ENCODE measurements around the gene NTSR2. TPM values are rescaled to one million over a fixed set of nuclear protein-coding genes. Genes with fewer than 3 reads are reported as not detected.

NTSR2 gene
- total RNA-seq, 6 experiments from 2014 or later, result not detected

DNA sequence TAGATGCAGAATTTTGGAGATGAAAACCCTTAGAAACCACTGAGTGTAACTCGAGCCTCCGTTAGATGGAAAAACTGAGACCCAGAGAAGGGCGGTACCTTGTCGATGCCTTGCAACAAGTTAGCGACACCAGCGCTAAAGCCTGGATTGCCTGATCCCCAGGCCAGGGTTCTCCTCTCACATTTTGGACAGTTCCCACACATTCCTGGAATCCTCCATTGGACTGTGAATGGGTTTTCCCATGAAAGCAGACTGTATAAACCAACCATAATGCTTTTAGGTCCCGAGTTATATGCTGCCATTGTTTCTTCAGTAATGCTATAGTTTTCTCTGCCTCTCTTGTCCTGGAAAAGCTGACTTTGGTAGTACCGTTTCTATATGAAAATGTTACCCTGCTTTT, 39.3 kb upstream of the NTSR2 start:
- Histone ChIP-seq H3K36me3 (no peaks in the 10 kb centered on the region), H3K27ac (no peak overlapping the region), H3K4me1 (peaks cover 0 to 21% (median 8%) of the 10 kb centered on the region in 4 donors), H3K9me3 (no peaks in the 10 kb centered on the region), H3K27me3 (no peaks in the 10 kb centered on the region), H3K4me3 (no peak overlapping the region)
- DNase-seq, result no peak
- WGBS (ENCODE audit: insufficient coverage, low coverage, low lambda C conversion rate, missing lambda C conversion rate), result 88% methylated on average over 8 of the region's 8 CpGs
- no peak for ATAC-seq
- intact Hi-C loops (cut with DNase I), result no loop called here
- TF ChIP-seq, protein P1, sequence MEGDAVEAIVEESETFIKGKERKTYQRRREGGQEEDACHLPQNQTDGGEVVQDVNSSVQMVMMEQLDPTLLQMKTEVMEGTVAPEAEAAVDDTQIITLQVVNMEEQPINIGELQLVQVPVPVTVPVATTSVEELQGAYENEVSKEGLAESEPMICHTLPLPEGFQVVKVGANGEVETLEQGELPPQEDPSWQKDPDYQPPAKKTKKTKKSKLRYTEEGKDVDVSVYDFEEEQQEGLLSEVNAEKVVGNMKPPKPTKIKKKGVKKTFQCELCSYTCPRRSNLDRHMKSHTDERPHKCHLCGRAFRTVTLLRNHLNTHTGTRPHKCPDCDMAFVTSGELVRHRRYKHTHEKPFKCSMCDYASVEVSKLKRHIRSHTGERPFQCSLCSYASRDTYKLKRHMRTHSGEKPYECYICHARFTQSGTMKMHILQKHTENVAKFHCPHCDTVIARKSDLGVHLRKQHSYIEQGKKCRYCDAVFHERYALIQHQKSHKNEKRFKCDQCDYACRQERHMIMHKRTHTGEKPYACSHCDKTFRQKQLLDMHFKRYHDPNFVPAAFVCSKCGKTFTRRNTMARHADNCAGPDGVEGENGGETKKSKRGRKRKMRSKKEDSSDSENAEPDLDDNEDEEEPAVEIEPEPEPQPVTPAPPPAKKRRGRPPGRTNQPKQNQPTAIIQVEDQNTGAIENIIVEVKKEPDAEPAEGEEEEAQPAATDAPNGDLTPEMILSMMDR (IDR thresholded peaks at IDR 0.05), result no peak
- no peak for TF ChIP-seq POLR2A (IDR thresholded peaks at IDR 0.05)

DNA sequence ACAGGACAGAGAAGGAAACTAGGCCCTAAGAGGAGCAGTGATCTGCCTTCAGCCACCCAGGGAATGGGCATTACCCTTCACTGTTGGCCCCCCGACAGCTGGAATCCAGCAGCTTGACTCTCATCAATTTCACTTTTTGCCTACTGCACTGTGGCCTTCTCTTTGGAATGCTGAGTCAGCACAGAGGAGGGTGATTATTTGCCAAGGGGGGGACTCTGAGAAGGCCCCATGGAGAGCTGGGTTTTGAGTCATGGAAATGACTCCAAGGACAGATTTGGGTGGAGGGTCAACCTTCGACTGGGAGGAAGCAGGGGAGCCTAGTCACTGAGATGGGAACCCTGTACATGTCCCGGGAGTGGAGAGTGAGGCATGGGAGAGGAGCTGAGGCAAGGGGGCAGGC, 38.1 kb upstream of the NTSR2 start:
- Histone ChIP-seq H3K4me3 (no peak overlapping the region), H3K27me3 (no peaks in the 10 kb centered on the region), H3K27ac (no peak overlapping the region), H3K4me1 (peaks cover 0 to 21% (median 8%) of the 10 kb centered on the region in 4 donors), H3K36me3 (no peaks in the 10 kb centered on the region), H3K9me3 (no peaks in the 10 kb centered on the region)
- TF ChIP-seq POLR2A (IDR thresholded peaks at IDR 0.05), result no peak
- TF ChIP-seq, protein P1 (IDR thresholded peaks at IDR 0.05), result no peak
- ATAC-seq (no peak), DNase-seq (no peak)
- intact Hi-C loops (cut with DNase I), result no loop called here
- 59% methylated on average over 3 of the region's 3 CpGs for WGBS (ENCODE audit: insufficient coverage, low coverage, low lambda C conversion rate, missing lambda C conversion rate)

DNA sequence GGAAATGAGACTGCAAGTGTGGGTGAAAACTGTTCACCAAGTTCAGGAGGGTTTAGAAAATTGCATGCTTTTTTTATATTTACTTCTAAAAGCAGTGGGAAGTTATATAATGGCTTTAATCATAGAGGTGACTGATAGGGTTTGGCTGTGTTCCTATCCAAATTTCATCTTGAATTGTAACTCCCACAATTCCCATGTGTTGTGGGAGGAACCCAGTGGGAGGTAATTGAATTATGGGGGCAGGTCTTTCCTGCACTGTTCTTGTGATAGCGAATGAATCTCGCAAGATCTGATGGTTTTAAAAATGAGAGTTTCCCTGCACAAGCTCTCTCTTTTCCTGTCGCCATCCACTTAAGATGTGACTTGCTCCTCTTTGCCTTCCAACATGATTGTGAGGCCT, 35.7 kb upstream of the NTSR2 start:
- DNase-seq, result no peak
- no peaks in the 10 kb centered on the region for H3K36me3 ChIP-seq
- no peak overlapping the region for H3K4me3 ChIP-seq

DNA sequence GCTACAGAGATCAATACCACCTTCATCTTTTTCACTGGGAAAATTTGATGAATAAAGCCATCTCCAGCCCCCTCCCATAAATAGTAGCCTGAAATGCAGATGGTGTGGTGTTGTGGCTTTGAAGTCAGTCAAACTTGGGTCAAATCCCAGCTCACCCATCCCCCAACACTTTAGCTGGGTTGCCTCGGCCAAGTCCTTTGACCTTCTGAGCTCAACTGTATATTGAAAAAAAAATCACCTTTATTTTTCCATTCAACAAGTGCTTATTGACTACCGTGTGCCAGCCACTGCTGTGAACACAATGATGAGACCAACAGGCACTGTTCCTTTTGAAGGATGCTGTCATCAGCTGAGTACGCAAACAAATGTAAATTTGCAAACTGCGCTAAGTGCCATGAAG, 35.1 kb upstream of the NTSR2 start:
- no peaks in the 10 kb centered on the region for H3K27me3 ChIP-seq
- intact Hi-C loops (cut with DNase I), result no loop called here
- peak overlapping the region in 1 of 3 donors; percentile 37 for H3K27ac ChIP-seq
- peaks cover 0 to 12% (median 0%) of the 10 kb centered on the region in 4 donors for H3K4me1 ChIP-seq
- no peaks in the 10 kb centered on the region for H3K36me3 ChIP-seq
- ATAC-seq (peak; percentile 38 to 70 (median 46)), DNase-seq (no peak)
- TF ChIP-seq, protein P1 (IDR thresholded peaks at IDR 0.05), result no peak
- no peak for TF ChIP-seq POLR2A (IDR thresholded peaks at IDR 0.05)
- no peaks in the 10 kb centered on the region for H3K9me3 ChIP-seq
- no peak overlapping the region for H3K4me3 ChIP-seq
- 74% methylated on average over 4 of the region's 4 CpGs for WGBS (ENCODE audit: insufficient coverage, low coverage, low lambda C conversion rate, missing lambda C conversion rate)

More for the DNA sequence above, 35.7 kb upstream of the NTSR2 start:
- Histone ChIP-seq H3K27ac (peak overlapping the region in 1 of 3 donors; percentile 37), H3K27me3 (no peaks in the 10 kb centered on the region), H3K9me3 (no peaks in the 10 kb centered on the region), H3K4me1 (peaks cover 0 to 15% (median 3%) of the 10 kb centered on the region in 4 donors)
- WGBS (ENCODE audit: insufficient coverage, low coverage, low lambda C conversion rate, missing lambda C conversion rate), result 92% methylated on average over 2 of the region's 3 CpGs
- TF ChIP-seq POLR2A (IDR thresholded peaks at IDR 0.05), result no peak
- TF ChIP-seq, protein P1 (IDR thresholded peaks at IDR 0.05), result no peak
- ATAC-seq, result no peak
- intact Hi-C loops (cut with DNase I), result no loop called here

DNA sequence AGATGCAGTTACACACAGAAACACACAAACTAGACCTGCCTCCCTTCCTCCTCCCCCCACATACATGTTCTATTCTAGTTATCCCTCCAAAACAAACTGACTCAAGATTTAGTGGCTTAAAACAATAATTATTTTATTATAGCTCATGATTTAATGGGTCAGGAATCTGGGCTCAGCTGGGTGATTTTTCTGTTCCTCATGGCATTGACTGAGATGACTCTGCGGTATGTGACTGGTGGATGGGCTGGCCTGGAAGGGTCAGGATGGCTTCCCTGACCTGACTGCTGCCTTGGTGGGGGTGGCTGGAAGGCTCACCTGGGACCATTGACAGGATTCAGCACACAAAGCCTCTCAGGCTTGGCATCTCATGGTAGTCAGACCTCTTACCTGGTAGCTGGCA, 33.7 kb upstream of the NTSR2 start:
- WGBS (ENCODE audit: insufficient coverage, low coverage, low lambda C conversion rate, missing lambda C conversion rate), result 80% methylated on average over 1 of the region's 1 CpG
- intact Hi-C loops (cut with DNase I), result no loop called here
- no peak for DNase-seq
- Histone ChIP-seq H3K27ac (no peak overlapping the region), H3K27me3 (no peaks in the 10 kb centered on the region), H3K9me3 (no peaks in the 10 kb centered on the region), H3K4me3 (no peak overlapping the region), H3K4me1 (peaks cover 0 to 16% (median 0%) of the 10 kb centered on the region in 4 donors), H3K36me3 (no peaks in the 10 kb centered on the region)
- peak in 1 of 4 donors; percentile 11 for ATAC-seq
- TF ChIP-seq POLR2A (IDR thresholded peaks at IDR 0.05), result no peak
- TF ChIP-seq, protein P1 (IDR thresholded peaks at IDR 0.05), result no peak

Data from right lobe of liver (tissue), 6 donors.